Anterior cingulate cortex (tissue), 58 donors: Measurements from ENCODE around the gene CDH23.
"Not testable (repeated sequence)": the region's sequence is repeated elsewhere in the genome, so short reads cannot be mapped to it uniquely, and the experiment has no call there.

Source experiments
- DNase-seq, 58 donors: peaks; one replicate each; lab custom pipeline; 2025; lab: John Stamatoyannopoulos, UW

Gene CDH23

DNA sequence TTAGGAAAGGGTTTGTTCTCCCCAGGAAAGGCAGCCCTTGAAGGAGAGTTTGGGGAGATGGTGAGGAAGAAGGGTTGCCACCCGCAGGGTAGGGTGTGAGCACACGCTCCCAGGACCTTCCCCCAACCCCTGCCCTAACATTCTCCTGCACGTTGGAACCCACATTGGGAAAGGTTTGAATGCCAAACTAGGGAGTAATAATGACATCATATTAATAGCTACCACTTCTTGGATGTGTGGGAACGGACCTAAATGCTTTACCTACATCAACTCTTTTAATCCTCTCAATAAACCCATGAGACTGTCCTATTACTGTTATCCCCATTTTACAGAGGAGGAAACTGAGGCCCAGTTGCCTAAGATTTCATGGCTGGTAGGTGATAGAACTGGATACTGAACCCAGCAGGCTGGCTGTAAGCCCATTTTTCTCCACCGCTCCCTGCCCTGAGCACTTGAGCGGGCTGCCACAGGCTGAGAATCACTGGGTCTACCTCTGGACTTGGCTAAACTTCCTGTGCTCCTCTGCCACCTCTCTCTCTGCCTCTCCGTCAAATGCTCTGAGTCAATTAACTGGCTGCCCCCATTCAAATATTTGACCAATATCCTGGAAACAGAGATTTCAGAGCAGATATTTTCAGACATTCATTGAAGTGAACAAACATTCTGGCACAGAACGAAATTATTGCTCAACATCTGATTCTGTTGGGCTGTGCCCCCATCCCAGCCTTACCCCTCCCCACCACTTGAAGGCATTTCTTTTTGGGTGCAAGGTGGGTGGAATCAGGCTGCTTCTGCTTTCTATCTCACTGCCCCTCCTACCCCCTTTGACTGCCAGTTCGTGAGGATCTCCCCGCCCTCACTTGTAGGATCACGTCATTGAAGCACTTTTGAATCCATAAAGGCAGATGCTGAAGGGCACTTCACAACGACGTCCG is 193.2 kb downstream of the CDH23 start:
- no peak for DNase-seq

DNA sequence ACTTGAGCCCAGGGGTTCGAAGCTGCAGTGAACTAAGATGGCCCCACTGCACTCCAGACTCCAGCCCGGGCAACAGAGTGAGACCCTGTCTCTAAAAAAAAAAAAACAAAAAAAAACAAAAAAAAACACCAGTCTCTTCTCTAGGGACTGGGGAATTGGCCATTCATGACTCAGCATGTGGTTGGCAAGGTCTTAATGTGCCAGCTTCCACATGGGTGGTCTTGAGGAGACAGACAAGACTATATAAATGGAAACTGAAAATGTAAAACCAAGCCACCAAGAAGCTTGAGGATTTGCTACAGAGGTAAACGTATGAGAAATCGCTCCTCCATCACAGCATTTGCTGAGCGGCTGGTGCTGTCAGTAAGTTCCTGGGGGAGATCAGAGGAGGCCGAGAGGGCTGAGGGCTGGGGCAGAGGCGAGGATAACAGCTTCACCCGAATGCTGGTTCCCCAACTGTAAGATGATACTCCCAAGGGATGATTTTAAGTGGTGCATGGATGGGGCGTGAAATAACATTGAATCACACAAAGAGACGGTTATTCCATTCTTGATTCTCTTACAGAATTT is 194.1 kb downstream of the CDH23 start:
- DNase-seq: no peak

- DNase-seq: no peak
Measured at GRCh38 chr10:71594934-71595571, 198.3 kb downstream of the CDH23 start.

DNA sequence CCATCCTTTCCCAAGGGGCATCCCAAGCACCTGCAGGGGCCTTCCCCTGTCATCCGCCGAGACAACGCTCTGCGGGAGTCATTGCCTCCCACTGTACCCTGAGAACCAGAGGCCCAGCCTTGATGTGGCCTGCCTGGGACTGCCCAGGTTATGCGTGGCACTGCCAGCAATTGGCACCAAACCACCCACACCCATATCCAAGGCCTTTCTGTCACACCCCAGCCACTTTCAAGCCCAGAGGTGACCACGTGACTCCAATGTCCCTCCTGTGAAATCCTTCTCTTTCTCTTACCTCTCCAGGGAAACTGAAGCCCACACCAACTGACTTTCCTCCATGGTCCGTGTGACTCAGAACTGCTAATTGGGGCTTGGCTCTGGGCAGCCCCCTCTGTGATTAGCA is 198.9 kb downstream of the CDH23 start:
- DNase-seq: peak in 2 of 58 donors; percentile 19 to 25

- no peak for DNase-seq
Measured at GRCh38 chr10:71596127-71596526, 199.4 kb downstream of the CDH23 start.

GRCh38 chr10:71596759-71597158 is 200.0 kb downstream of the CDH23 start:
- DNase-seq: no peak

DNA sequence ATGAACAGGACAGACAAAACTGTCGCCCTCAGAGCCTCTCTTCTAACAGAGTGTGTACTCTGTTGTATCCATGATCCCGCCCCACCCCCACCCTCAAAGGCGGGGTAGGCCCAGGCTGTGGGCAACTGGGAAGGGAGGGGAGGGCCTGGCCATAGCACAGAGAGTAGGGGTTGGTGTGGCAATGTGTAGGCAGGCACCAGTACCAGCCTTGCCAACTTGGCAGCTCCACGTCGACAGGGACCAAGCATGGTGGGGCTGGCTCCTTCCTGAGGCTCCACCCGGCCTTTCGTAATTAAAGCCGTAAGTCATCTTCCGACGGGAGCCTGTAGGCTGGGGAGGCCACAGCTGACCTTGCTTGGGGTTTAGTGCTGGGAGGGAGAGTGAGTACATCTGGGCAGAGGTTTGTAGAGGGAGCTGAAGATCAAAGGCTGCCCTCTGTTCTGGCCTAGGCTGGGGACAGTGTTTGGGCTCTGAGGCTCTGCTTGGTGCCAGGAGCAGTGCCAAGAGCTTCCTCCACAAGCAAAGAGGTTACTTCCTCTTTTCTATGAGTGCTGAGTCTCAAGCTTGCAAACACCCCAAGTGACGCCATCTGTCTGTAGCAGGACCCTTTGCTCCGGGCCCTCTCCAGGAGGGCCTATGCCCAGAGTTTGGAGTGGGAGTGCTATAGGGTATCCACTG is 201.2 kb downstream of the CDH23 start:
- peak in 42 of 58 donors; percentile 24 to 78 (median 52) for DNase-seq

- peak in 50 of 58 donors; percentile 10 to 84 (median 64) for DNase-seq
Measured at GRCh38 chr10:71598621-71599055, 201.9 kb downstream of the CDH23 start.

DNA sequence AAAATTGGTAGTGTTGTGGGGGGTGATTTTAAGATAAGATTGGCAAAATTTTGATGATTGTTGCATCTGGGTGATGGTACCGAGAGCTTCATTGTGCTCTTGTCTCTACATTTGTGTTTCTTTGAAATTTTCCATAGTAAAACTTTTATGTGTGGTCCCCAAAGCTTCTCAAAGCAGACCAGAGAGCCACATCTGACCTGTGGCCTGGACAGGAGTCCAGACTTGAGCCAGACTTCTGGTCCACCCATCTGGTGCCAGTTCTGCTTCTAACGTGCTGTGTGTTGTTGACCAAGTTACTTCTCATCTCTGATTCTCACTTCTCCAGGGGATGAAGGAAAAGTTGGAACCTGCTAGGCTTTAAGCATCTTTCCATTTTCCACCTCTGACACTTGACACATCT is 202.8 kb downstream of the CDH23 start:
- no peak for DNase-seq

DNA sequence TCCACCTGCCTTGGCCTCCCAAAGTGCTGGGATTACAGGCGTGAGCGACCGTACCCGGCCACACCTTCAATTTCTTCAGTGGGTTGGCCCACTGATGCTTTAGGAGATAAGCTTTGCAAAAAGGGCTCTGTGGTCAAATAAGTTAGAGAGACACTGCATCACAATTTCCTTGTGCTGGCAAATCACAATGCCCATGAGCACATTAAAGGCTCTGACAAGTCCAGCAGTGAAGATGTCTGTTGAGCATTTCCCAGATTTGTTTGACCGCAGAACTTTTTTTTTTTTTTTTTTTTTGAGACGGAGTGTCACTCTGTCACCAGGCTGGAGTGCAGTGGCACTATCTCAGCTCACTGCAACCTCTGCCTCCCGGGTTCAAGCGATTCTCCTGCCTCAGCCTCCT is 203.5 kb downstream of the CDH23 start:
- DNase-seq: not testable (repeated sequence)

GRCh38 chr10:71600849-71601248 is 204.1 kb downstream of the CDH23 start:
- DNase-seq: no peak

DNA sequence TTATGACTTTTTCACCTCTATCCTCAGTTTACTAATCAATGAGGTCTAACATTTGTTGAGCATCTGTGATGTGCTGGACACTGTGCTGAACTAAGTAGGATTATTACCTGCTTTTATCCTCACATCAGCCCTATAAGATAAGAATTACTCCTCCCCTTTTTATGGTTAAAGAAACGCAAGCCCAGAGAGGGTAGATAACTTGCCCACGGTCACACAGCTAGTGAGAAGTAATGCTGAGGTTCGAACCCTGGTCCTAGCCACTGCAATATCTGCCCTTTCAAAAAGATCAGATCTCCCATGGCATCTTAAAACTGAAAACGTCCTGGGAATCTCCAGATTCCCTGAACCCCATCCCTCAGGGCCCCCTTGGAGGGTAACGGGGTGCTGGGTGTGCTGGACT is 204.6 kb downstream of the CDH23 start:
- DNase-seq: no peak

DNA sequence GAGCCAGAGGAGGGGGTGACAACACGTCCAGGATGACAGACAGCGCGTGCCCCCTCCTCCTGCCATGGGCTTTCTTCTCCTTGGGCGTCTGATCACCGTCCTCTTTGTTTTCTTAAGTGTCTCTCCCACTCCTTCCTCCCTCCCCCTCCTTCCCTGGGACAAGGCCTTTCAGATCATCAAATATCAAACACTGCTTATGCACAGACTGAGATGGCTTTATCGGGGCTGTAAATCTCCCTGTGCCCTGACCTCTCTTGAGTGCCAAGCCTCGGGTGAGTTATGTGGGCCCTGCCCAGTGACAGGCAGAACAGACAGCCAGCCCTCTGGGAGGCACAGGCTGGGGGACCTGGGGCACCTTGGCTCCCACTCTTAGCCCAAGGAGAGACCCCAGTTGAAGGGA is 206.4 kb downstream of the CDH23 start:
- no peak for DNase-seq

DNA sequence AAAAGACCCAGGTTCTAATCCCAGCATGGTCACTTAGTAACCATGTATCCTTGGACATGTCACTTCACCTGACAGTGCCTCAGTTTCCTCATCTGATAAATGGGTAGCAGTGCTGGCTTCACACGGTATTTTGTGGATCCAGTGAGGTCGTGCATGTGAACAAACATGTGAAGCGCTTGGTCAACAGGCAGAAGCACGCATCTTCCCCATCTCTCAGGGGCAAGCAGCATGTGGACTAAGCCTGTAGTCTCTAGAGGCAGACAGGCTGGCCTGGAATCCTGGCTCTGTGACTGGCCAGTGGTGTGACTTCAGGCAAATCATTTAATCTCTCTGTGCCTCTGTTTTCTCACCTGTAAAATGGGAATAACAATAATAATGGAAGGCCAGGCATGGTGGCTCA is 207.0 kb downstream of the CDH23 start:
- no peak for DNase-seq

DNA sequence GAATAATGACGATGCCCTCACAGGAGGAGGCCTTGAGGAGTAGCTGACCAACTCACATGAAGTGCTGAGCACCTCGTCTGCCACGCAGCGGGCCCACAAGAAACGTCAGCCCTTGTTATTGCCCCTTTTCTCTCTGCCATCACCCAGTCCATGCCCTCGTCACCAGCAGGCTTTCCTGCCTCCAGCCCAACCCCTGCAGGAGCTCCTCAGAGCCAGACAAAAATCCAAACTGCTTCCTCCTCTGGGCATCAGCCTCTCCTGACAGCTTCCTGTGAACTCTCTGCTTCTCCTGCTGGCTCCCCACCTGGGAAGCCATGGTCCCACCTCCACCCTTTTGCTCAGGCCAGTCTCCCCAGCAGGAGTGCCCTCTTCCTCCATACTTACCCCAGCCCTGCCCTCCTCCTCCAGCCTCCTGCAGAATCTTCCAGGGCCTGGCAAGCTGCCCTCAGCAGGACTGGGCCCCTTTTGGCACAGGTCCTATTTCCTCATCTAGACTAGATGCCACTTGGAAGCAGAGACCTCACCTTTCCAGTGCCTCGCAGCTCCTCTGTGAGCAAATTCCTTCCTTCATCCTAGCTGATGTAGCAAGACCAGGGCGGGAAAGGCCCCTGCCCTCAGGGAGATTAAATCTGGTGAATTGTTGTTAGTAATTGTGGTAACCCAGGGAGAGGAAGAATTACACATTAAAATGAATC is 207.8 kb downstream of the CDH23 start:
- peak in 1 of 58 donors; percentile 41 for DNase-seq

DNA sequence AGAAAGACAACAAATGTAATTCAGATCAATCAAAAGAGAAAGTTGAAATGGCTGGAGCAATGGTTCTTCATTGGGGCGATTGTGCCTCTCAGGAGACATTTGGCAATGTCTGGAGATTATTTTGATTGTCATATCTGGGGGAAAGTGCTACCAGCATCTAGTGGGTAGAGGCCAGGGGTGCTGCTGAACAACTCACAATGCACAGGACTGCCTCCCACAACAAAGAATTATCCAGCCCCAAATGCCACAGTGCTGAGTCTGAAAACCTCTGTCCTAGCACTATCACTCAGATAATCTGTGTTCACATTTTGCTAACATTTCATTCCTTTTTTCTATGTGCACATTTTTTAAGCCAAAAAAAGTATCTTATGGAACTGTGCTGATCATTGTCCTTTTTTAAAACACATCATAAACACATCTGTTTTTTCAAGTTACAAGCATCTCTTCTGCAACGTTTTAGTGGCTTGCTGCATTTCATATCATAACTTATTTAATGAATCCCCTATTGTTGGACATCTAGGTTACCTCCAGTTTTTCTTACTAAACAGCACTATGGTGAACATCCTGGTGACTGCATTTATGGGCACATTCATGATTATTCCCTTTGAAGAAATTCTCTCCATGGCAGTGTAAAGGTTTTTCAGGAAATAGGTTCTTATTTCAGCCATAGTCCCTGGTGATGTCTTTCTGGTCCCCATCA is 208.7 kb downstream of the CDH23 start:
- no peak for DNase-seq

- no peak for DNase-seq
Measured at GRCh38 chr10:71606257-71607081, 209.7 kb downstream of the CDH23 start.

GRCh38 chr10:71607082-71607443 is 210.3 kb downstream of the CDH23 start:
- no peak for DNase-seq
